Activated CD8-positive, alpha-beta memory T cell treated with anti-CD3 and anti-CD28 coated beads, Interleukin-2, amount 50 U/mL, for 4 hours (primary cell): ENCODE results near the gene ZCCHC12.
"Not testable (repeated sequence)": the region's sequence is repeated elsewhere in the genome, so short reads cannot be mapped to it uniquely, and the experiment has no call there.

ENCODE experiments used
- DNase-seq: peaks from one replicate; pipeline ENCODE4 v3.0.0-alpha.2; 2020

ZCCHC12 gene

DNA sequence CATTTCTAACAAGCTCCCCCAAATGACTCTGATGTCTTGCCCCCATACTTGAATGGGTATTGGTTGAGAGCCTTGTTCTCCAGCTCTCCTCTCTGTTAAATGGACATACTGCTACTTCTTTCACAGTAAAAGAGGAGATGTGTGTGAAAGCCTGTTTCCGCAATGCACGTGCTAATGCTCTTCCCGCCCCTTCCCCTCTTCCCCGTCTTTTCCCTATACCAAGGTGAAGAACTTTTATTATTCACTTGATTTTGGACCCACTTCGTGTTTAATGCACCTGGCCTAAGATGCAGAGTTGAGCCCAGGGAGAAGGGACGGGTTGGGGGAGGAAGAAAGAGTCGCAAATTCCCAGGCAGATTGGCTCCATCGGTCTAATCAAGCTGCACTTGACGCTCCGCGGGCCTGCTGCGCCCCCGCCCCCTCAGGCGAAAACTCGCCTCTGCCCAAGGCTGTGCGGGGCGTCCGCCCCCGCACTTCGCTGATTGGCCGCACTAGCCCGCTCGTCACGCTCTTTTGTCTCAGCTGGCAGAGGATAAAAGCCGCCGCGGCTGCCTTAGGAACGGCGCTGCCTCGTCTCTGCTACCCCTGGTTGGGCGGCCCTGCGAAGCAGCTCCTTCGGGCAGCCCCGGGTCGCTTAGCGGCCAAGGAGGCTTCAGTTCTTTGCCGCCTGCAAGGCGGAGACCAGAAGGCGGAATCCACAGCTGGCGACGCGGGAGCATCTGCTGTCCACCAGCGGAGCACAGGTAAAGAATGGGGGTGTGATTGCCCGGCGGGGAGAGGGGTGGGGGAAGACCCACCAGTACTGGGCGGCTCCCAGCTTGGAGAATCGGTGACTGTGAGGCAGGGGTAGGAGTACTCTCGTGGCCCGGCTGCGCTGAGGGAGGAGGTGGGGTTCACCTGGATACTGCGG is at the start of gene ZCCHC12:
ZCCHC12 (plus strand) TSS at position 562 of the 910 bp plus-strand sequence. CDS start 1,421 bp downstream, outside the sequence.
- peak; percentile 50 for DNase-seq

DNA sequence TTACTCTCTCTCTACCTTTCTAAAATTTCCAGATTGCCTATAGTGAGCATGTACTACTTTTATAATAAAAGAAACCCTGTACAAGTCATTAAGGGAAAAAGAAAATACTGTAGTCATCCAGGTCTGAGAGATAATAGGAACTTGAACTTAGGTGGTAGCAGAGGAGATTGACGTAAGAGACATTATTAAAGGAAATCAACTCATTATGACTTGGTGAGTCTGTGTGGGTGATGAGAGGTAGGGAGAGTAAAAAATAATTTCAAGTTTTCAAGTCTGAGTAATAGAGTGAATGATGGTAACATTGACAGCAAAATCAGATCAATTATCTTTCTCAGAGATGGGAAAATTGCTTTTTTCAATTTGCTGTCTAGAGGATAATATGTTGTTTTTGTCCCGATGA is 44.0 kb upstream of the ZCCHC12 start:
- DNase-seq = no peak

DNA sequence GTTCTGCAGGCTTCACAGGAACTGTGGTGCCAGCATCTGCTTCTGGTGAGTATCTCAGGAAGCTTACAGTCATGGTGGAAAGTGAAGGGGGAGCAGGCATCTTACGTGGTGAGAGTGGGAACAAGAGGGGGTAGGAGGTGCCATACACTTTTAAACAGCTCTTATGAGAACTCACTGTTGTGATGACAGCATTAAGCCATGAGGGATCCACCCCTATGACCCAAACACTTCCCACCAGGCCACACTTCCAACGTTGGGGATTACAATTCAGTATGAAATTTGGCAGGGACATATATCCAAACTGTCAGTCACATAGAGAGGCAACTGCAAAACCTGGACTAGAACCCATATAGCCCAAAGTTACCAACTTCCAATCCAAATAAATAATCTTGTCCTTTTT is 43.1 kb upstream of the ZCCHC12 start:
- DNase-seq = no peak

DNA sequence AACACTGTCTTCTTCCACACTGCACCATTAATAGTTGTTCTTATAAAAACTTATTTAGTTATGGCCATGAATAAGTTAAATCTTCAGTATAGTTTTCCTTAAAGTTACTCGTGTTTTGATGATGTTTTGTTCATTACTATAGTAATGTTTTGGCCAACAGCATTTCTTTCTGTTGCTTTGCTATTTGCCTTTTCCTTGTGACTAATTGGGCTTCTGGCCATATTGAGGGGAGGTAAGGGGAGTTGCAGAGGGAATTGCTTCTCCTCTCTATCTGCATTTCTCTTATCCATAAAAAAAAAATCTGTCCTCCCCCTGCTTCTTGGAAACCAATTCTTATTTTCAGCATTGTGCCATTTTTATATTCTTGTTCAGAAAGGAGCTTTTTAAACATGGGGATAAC is 42.7 kb upstream of the ZCCHC12 start:
- no peak for DNase-seq

DNA sequence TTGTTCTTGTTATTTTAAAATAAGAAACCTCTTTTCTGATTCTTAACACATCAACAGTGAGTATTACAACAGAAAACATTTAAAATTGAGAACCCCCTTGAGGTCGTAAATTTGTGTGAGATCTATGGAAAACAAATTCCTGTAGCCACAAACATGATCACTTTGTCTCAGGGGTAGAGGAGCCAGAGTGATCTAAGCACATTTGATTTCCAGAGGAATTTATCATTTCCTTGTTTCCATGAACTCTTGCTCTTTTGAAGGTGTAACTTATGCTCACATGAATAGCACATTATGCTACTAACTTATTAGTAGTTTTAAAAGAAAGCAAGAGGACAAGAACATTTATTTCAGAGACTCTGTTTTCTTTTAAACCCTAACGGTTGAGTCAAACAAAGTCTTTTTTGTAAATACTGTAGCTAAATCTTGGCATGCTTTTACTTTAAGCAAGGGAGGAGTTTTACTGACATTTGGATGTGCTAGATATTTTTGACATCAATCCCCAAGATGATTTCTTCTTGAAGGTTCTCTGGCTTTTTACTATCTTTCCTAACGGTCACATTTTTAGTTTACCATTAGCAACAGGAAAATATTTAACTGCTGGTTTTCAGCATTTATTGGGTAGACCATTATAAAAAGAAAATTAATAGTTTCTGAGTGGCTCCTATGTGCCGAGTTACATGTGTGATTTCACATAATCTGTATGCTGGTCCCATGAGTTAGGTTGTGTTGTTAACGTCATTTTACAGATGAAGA is 27.9 kb upstream of the ZCCHC12 start:
- no peak for DNase-seq

DNA sequence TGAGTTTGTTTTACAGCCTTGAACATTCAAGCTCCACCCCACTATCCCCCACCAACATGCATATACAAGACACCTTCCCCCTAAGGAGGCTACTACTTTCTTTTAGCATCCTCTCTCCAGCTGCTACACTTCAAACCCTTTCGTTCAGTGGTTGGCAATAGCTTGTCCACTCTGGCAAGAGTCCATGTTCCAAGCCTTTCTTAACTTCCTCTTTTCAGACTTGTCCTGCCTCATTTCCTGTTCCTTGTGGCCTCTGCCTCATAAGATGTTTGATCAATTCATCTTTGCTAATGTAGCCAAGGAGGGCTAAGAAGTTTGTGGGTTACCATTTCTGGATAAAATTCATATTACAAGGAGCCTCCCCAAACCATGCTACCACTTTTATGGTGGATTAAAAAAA is 20.8 kb upstream of the ZCCHC12 start:
- no peak for DNase-seq

DNA sequence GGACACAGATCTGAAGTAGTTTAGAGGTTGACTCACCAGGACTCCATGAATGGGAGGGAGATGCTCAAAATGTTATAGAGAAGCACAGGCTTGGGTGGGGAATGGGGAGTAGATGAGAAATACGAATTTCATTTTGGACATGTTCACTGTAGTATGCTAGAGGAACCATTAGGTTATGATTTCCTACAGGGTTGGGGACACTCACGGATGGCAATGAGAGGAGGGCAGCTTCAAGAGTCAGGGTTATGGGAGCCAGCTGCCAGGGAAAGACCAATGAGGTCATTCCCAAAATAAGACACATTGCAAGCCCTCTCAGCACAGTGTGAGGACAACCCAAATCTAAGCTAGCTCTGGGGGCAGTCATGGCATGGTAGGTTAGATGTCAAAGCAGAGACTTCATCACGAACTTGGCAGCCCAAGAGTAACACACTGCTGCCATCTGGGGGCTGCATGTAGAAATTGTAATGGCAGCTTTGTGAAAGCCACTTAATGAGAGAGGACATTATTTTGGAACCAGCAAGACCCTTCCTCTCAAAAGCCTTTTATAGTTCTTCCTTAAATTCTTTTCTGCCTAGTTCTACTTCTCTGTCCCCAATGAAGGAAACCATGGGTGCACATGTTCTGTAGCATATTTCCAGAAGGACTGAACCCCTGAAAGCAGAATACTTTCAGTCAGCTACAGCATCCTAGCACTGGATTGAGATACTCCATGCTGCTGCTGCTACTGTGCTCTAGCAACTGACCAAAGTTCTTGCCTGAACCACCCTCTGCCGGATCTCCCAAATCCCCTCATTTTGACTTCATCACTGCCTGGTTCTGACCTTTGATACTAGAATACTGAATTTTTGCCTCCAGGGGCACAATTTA is 16.2 kb upstream of the ZCCHC12 start:
- peak; percentile 25 for DNase-seq

DNA sequence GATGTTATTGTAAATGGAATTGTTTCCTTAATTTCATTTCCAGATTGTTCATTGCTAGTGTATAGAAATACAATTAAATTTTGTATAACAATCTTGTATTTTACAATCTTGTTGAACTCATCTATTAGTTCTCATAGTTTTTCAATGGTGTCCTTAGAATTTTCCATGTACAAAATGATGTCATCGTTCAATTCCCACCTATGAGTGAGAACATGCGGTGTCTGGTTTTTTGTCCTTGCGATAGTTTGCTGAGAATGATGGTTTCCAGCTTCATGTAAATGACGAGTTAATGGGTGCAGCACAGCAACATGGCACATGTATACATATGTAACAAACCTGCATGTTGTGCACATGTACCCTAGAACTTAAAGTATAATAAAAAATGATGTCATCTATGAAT is 6.4 kb upstream of the ZCCHC12 start:
- not testable (repeated sequence) for DNase-seq

DNA sequence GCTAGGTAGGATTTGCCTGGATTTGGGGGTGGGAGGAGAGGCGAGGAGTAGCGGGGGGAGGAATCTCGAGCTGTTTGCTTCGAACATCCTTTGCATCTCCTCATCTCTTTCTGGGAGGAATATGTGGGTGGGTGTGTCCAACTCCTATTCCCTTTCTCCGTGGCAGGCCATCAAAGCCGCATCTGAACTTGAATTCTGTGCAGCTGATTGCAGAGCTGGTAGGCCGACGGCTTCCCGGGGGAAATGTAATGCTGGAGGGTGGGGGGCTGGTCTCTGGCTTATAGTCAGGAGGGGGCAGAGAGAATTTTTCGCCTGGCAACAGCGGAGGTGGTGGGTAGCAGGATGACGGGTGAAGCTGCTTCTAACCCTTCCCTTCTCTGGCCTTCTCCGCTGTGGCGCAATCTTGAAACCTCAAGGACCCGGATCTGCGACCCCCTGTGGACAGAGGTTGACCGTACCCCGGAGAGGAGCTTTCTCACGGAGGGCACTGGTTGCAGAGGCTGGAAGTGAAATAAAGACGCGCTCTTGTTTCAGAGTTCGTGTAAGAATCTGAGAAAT is 628 bp downstream of the ZCCHC12 start:
- DNase-seq = no peak

DNA sequence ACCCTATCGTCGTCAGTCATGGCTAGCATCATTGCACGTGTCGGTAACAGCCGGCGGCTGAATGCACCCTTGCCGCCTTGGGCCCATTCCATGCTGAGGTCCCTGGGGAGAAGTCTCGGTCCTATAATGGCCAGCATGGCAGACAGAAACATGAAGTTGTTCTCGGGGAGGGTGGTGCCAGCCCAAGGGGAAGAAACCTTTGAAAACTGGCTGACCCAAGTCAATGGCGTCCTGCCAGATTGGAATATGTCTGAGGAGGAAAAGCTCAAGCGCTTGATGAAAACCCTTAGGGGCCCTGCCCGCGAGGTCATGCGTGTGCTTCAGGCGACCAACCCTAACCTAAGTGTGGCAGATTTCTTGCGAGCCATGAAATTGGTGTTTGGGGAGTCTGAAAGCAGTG is 1.6 kb downstream of the ZCCHC12 start:
- DNase-seq = no peak

DNA sequence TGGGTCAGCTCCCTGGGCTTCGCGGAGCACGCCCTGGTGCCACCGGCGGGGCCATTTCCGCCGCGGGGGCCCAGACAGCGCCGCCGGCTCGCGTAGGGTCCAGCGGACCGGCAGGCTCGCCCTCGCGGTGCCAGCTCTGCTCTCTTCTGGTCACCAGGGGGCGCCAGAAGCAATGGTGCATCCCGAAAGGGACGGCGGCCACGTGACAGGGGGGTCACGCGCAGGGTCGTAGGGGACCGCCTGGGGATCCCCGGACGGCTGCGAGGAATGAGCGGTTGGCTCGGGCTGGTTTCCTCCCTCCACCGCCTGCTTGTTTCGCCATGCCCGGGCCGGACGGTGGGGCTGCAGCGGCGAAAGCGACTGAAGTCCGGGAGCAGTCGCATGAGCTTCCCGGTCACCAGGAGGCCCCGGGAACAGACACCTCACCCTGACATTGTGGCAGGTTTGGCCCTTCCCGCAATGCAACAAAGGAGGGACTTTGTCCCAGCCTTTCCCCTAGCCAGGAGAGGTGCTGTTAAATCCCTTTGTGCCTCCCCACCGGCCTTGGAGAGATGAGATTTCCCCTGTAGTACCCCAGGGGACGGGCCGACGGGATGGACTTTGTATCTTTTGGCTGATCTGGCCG is 15.8 kb downstream of the ZCCHC12 start:
- DNase-seq = peak; percentile 65

DNA sequence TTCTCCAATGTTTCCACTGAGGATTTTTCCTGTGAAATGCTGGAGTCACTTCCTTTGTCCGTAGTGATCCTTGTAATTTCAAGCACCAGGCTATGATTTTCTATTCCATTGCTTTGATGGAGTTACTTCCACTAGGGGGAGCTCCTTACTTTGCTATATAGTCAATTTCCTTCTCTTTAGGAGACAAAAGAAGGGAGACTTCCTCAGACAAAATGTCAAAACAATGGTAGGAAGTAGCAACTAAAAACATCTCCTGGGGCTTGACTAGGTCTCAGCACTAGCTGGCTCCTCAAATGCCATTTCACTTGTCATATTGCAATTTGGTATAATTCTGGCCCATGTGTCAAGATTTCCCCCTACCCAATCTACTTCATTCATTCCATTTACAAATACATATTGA is 24.1 kb downstream of the ZCCHC12 start:
- no peak for DNase-seq

DNA sequence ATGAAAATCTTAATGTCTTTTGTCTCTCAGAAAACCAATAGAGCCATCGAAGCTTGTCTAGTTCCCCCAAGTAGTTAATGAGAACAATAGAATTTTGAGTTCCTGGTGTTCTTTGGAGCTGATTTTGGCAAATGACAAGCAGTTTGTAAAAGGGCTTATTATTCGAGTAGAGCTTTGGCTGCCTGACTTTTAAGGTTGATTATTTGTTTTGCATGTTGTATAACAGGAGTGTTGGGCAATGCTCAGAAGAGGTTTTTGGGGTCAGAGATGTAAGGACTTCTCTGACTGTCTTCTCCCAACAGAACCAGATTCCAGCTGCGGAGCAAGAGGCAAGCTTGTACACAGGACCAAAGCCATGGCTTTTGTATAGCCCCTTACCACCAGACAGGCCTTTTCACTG is 30.0 kb downstream of the ZCCHC12 start:
- DNase-seq = no peak

DNA sequence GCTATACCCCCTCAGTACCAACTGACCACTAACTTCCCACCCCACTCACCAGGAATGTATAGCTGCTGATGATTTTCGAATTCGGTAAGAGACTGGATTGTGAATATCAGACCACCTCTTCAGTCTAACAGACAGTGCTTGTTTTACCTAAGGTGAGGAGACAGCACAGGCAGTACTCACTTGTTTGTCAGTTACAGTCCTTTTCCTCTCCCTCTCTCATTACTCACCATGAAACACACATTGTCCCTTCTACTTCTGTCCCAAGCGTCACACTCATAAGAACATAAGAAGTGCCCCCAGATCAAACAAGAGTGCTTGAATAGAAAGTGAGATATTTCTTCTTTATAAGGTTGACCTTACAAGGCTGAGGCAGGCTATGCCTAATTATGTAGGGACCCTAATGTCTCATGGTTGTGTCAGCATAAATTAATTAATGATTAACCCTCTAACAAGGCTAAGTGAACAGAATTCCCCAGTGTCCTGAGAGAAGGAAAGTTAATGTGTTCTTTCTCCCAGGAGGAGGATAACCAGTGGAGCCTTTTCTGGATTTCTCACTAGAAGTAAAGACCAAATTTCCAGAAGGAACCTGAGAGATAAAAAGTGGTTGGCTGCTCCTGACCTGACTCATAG is 32.2 kb downstream of the ZCCHC12 start:
- DNase-seq = no peak

DNA sequence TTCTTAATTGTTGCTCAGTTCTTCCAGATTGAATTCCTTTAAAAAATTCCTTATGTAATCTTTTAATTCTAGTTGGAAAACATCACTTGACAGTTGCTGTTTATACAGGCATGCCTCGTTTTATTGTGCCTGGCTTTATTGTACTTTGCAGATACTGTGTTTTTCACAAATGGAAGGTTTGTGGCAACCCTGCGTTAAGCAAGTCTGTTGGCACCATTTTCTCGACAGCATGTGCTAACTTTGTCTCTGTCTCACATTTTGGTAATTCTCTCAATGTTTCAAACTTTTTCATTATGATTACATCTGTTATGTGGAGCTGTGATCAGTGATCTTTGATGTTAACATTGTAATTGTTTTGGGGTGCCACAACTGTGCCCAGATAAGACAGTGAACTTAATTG is 33.4 kb downstream of the ZCCHC12 start:
- DNase-seq = no peak

DNA sequence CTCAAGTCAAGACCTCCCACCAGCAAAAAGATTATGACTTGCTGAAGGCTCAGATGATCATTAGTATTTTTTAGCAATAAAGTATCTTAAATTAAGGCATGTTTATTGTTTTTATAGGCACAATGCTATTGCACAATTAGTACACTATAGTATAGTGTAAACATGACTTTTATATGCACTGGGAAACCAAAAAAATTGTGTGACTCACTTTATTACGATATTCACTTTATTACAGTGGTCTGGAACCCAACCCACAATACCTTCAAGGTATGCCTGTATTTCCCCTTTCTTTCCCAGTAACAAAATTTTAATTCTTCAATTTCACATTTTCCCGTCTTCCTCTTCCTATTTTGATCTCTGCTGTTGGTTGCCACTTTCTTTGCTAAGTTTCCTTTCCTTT is 37.7 kb downstream of the ZCCHC12 start:
- no peak for DNase-seq

DNA sequence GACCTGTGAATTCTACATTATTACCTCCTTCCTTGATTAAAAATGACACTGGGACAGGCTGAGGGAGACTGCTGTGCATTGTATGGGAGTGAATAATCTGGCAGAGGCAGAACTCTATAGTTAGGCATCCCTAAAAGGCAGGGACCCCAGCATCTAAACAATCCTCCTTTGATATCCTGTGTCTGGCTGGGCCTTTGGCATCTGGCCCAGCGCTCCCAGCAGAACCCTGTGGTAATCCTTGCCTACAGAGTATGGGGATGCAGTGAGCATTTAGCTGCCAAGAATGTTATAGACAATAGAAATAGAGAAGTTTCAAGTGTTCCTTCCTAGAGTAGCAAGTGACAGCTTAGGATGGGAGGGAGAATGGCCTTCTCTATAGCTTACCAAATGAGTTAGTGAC is 38.5 kb downstream of the ZCCHC12 start:
- no peak for DNase-seq

DNA sequence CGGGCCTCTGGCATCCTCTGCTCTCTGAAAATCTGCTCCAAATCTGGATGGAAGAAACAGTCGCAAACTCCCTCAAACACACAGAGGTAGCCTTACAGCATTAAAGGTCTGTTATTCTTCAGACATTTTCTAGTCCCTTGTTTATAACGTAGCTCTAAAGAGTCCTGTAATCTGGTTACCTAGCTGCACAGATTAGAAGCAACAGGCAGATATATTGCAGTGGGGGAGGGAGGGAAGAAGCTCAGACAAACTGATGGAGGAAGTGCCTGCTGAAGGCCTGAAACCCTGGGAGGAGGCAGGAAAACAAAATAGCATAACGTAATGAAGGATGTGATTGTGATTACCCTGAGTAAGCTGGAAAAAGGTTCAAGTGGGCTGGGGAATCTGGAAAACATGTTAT is 39.4 kb downstream of the ZCCHC12 start:
- no peak for DNase-seq

DNA sequence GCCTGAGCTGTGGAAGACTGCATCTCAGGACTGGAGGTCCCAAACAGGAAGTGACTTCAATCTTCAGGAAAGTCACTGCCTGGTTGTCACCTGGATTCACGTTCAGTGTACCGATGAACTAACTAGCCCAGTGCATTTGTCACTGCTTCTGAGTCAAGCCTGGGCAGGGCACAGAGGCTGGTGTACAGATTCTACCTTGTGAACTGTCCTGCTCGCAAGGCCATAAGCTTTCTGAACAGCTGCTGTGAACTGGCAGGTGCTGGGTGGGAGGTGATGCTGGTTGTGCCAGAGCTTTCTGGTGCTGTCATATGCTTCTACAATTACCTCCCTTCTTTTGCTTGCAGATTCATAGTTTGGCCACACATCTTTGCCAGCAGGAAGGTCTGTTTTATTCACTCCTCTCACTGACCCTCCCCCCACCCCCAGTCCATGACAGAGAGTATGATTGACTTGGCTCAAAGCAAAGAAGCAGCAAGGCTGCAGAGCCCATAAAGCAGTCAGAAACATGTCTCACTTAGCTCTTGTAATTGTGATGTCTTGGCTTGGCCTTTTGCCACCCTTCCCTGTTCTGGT is 40.5 kb downstream of the ZCCHC12 start:
- no peak for DNase-seq

DNA sequence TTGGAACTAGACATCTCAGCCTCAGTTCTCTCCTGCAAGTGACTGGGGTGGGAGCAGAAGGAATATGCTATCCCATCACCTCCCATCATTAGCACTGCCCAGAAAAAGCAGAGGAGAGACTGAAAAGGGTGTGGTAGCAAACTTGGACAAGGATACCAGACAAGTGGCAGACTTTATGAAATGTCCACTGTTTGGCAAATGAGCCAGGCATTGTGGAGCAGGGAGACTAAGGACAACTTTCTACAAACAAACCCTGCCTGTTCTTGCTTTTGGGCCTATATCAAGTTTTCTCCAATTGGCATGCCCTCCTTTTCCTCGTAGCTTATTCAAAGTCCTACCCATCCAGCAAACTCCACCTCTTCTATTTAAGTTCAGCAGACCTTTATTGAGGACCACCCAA is 41.6 kb downstream of the ZCCHC12 start:
- no peak for DNase-seq

DNA sequence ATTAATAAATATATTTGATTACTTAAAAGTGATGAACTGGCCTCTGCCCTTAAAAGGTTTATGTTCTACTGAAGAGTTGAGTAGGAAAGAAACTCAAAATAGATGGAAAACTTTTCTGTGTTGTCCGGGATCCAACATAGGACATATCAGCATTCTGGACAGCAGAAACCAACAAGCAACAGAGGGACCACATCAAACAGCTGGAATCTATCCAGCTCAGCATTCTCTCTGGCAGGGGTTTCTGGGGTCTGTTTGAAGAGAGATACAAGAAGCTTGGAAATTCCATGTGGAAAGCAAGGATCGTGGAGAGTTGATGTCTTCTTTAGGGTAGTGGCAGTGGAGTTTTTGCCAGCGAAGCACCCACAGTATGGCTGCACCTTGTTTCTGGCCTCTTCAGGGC is 43.6 kb downstream of the ZCCHC12 start:
- DNase-seq = no peak
